ENCODE measurements around the gene TPPP. TPM values are rescaled to one million over a fixed set of nuclear protein-coding genes. Genes with fewer than 3 reads are reported as not detected.
"Not testable (repeated sequence)": the region's sequence is repeated elsewhere in the genome, so short reads cannot be mapped to it uniquely, and the experiment has no call there.

The TPPP gene
- total and polyA plus RNA-seq, 2 experiments from 2014 or later = 0.48 to 1.4 TPM

DNA sequence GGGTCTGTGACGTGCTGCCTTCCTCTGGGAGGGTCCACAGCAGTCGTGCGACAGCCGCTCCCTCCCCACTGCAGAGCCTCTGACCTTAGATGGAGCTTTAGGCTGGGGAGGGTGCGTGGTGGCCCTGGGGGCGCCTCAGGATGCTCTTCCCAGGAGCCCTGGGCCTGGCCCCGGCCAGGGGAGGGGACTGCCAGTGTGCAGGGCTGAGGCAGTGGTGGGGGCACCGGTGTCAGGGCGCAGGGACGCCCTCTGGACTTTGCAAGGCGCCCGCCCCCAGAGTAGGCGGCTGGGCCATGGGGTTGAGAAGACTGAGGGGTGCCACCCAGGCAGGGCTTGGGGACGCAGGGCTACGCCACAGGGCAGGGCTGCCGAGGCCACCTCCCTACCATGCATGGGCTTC lies 14.6 kb downstream of the TPPP start:
- H3K4me1 Mint-ChIP-seq; H3K36me3 ChIP-seq (ENCODE audit: insufficient read depth); H3K9me3 Mint-ChIP-seq; H3K27ac ChIP-seq (ENCODE audit: low read depth); H3K4me3 ChIP-seq; H3K4me2 ChIP-seq; H3K9me2 ChIP-seq (ENCODE audit: insufficient read depth); H2AFZ ChIP-seq; H3K27me3 ChIP-seq (ENCODE audit: insufficient read depth); H3K36me3 Mint-ChIP-seq (ENCODE audit: low read depth); H3F3A ChIP-seq (replicated peaks; ENCODE audit: low read depth); H3K27ac Mint-ChIP-seq; ATAC-seq; H3K79me2 ChIP-seq (replicated peaks; ENCODE audit: insufficient read depth); DNase-seq (ENCODE audit: low spot score); H3K4me3 Mint-ChIP-seq; H4K20me1 ChIP-seq (replicated peaks; ENCODE audit: insufficient read depth); H3K4me1 ChIP-seq (ENCODE audit: insufficient read depth): not testable (repeated sequence)
- H3K27me3 Mint-ChIP-seq (ENCODE audit: insufficient read depth, low read depth, poor library complexity) = peaks cover 17% of the 10 kb centered on the region

DNA sequence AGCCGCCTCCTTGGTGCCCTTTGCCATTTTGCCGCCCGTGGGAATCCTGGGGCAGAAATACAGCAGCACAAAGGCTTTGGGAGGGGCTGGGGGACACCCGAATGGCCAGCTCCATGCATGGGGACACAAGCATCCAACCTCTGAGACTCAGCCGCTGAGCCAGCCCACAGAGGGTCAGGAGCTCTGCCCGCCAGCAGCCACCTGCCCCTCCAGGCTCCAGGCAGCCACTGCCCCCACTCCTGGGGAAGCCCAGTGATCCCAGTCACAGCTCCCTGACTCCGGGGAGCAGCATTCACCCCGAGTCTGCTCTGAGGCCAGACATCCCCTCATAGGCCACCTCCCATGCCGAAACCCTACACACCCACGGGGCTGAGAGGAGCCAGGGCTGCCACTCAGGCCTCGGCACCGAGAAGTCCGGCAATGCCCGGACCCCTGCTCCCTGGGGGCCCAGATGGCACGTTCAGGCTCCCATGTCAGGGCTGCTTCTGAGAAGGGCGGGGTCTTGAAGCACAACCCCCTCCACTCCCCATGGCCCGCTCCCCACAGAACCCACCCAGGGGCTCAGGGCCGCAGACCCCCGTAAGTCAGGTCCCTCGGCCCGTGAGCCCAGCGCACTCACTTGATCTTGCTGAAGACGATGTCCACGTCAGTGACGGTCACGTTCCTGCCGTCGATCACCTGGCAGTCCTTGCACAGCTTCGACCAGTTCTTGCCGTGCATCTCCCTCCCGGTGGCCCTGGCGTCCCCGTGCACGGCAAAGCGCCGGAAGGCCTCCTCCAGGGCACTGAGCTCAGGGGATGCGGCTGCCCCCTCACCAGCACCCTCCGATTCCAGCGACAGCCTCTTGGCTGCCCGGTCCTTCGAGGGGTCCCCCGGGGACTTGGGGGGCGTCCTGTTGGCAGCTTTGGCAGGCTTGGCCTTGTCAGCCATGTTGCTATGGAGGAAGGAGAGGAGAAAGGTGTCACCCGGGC lies 15.7 kb downstream of the TPPP start:
- H4K20me1 ChIP-seq (replicated peaks; ENCODE audit: insufficient read depth) = no peaks in the 10 kb centered on the region
- ATAC-seq = no peak
- H3K4me1 Mint-ChIP-seq = peaks cover 6% of the 10 kb centered on the region
- no peak for DNase-seq (ENCODE audit: low spot score)
- H3K9me2 ChIP-seq (ENCODE audit: insufficient read depth) = no peaks in the 10 kb centered on the region
- H2AFZ ChIP-seq = no peak overlapping the region
- no peaks in the 10 kb centered on the region for H3K36me3 ChIP-seq (ENCODE audit: insufficient read depth)
- H3K4me2 ChIP-seq = no peak overlapping the region
- no peak for TF ChIP-seq STAT1 (IDR thresholded peaks at IDR 0.05; ENCODE audit: unreplicated experiment)
- TF ChIP-seq NANOG (IDR thresholded peaks at IDR 0.05; ENCODE audit: borderline replicate concordance) = no peak
- no peak for TF ChIP-seq ZNF114 (CRISPR knock-in tag; IDR thresholded peaks at IDR 0.05)
- TF ChIP-seq, protein P1, sequence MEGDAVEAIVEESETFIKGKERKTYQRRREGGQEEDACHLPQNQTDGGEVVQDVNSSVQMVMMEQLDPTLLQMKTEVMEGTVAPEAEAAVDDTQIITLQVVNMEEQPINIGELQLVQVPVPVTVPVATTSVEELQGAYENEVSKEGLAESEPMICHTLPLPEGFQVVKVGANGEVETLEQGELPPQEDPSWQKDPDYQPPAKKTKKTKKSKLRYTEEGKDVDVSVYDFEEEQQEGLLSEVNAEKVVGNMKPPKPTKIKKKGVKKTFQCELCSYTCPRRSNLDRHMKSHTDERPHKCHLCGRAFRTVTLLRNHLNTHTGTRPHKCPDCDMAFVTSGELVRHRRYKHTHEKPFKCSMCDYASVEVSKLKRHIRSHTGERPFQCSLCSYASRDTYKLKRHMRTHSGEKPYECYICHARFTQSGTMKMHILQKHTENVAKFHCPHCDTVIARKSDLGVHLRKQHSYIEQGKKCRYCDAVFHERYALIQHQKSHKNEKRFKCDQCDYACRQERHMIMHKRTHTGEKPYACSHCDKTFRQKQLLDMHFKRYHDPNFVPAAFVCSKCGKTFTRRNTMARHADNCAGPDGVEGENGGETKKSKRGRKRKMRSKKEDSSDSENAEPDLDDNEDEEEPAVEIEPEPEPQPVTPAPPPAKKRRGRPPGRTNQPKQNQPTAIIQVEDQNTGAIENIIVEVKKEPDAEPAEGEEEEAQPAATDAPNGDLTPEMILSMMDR (conservative IDR thresholded peaks at IDR 0.05; ENCODE audit: low read depth in 2 of 2) = no peak
- no peak for TF ChIP-seq EZH2phosphoT487 (IDR thresholded peaks at IDR 0.05; ENCODE audit: unreplicated experiment)
- TF ChIP-seq, protein P2, sequence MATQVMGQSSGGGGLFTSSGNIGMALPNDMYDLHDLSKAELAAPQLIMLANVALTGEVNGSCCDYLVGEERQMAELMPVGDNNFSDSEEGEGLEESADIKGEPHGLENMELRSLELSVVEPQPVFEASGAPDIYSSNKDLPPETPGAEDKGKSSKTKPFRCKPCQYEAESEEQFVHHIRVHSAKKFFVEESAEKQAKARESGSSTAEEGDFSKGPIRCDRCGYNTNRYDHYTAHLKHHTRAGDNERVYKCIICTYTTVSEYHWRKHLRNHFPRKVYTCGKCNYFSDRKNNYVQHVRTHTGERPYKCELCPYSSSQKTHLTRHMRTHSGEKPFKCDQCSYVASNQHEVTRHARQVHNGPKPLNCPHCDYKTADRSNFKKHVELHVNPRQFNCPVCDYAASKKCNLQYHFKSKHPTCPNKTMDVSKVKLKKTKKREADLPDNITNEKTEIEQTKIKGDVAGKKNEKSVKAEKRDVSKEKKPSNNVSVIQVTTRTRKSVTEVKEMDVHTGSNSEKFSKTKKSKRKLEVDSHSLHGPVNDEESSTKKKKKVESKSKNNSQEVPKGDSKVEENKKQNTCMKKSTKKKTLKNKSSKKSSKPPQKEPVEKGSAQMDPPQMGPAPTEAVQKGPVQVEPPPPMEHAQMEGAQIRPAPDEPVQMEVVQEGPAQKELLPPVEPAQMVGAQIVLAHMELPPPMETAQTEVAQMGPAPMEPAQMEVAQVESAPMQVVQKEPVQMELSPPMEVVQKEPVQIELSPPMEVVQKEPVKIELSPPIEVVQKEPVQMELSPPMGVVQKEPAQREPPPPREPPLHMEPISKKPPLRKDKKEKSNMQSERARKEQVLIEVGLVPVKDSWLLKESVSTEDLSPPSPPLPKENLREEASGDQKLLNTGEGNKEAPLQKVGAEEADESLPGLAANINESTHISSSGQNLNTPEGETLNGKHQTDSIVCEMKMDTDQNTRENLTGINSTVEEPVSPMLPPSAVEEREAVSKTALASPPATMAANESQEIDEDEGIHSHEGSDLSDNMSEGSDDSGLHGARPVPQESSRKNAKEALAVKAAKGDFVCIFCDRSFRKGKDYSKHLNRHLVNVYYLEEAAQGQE (IDR thresholded peaks at IDR 0.05; ENCODE audit: unreplicated experiment) = no peak
- TF ChIP-seq EZH2 (IDR thresholded peaks at IDR 0.05; ENCODE audit: low read depth, unreplicated experiment) = no peak
- TF ChIP-seq ZNF331 (CRISPR knock-in tag; IDR thresholded peaks at IDR 0.05; ENCODE audit: low read depth) = no peak
- H3K27ac Mint-ChIP-seq = no peak overlapping the region
- no peaks in the 10 kb centered on the region for H3K79me2 ChIP-seq (replicated peaks; ENCODE audit: insufficient read depth)
- 0 out of 2 replicates have a peak, but pooled peaks cover 4% of the 10 kb centered on the region for H3K27me3 ChIP-seq (ENCODE audit: insufficient read depth)
- H3F3A ChIP-seq (replicated peaks; ENCODE audit: low read depth) = no peaks in the 10 kb centered on the region
- no peaks in the 10 kb centered on the region for H3K4me1 ChIP-seq (ENCODE audit: insufficient read depth)
- peaks cover 20% of the 10 kb centered on the region for H3K27me3 Mint-ChIP-seq (ENCODE audit: insufficient read depth, low read depth, poor library complexity)
- no peak overlapping the region for H3K27ac ChIP-seq (ENCODE audit: low read depth)
- H3K9me3 Mint-ChIP-seq = peaks cover 2% of the 10 kb centered on the region; the same call in 1 of the 3 replicates
- no peaks in the 10 kb centered on the region; the same call in 2 of the 3 replicates for H3K36me3 Mint-ChIP-seq (ENCODE audit: low read depth)
- no peak overlapping the region for H3K4me3 Mint-ChIP-seq
- no peak overlapping the region for H3K4me3 ChIP-seq

Measured in GM23338 (cell line).